CD14-positive monocyte (primary cell): ENCODE measurements around the gene EXOSC2. TPM values are rescaled to one million over a fixed set of nuclear protein-coding genes. Genes with fewer than 3 reads are reported as not detected.
A peak's percentile ranks its signal among the peaks of the same experiment; 100 is the strongest.
"Not testable (repeated sequence)": the region's sequence is repeated elsewhere in the genome, so short reads cannot be mapped to it uniquely, and the experiment has no call there.

Source experiments
- DNase-seq, 3 donors: peaks; one replicate each; pipeline ENCODE4 v3.0.0-alpha.2; 2011 to 2022
- H2AFZ ChIP-seq: 2 replicates; pipeline ENCODE4 v1.6.0; 2012; ENCODE audit warnings: mild to moderate bottlenecking, low read depth, low read length, inconsistent platforms; ENCODE audit not compliant: insufficient read depth, poor library complexity, severe bottlenecking
- H3K27ac ChIP-seq, 2 donors: 1 replicate in 1 of 2; 2 replicates in 1 of 2; pipeline ENCODE4 v1.5.1; 2012 to 2013; ENCODE audit warnings: low read length in 2 of 2, control low read depth in 1 of 2, inconsistent platforms in 1 of 2, low read depth in 1 of 2, mild to moderate bottlenecking in 1 of 2
- H3K27me3 ChIP-seq, 2 donors: one replicate each; pipeline versions ENCODE4 v1.6.0 to v1.6.1; 2011 to 2013; ENCODE audit warnings: low read length in 2 of 2; ENCODE audit not compliant: control insufficient read depth in 2 of 2, insufficient read depth in 2 of 2
- H3K36me3 ChIP-seq, 2 donors: replicated peaks in 1 of 2; 1 replicate in 1 of 2; 2 replicates in 1 of 2; pipeline versions ENCODE4 v1.5.1 to v1.6.1; 2012 to 2013; ENCODE audit warnings: low read length in 2 of 2, control low read depth in 1 of 2, inconsistent platforms in 1 of 2, mild to moderate bottlenecking in 1 of 2; ENCODE audit not compliant: insufficient read depth in 2 of 2, control insufficient read depth in 1 of 2
- H3K4me1 ChIP-seq, 2 donors: 1 replicate in 1 of 2; 2 replicates in 1 of 2; pipeline versions ENCODE4 v1.5.1 to v1.6.1; 2012 to 2013; ENCODE audit warnings: low read length in 2 of 2, control low read depth in 1 of 2, inconsistent platforms in 1 of 2, mild to moderate bottlenecking in 1 of 2, moderate library complexity in 1 of 2; ENCODE audit not compliant: insufficient read depth in 2 of 2, control insufficient read depth in 1 of 2
- H3K4me2 ChIP-seq: replicated peaks from 2 replicates; pipeline ENCODE3; 2012; ENCODE audit warnings: low read length, moderate library complexity, mild to moderate bottlenecking; ENCODE audit not compliant: poor library complexity, severe bottlenecking; ENCODE audit errors: extremely low read depth
- H3K4me3 ChIP-seq, 3 experiments: fragments of 200-600 bp in 1 of 3; sonication (generic) in 1 of 3; replicated peaks in 1 of 3; 1 replicate in 2 of 3; 2 replicates in 1 of 3; pipeline ENCODE4 v1.5.1; 2011 to 2013; ENCODE audit warnings: low read length in 3 of 3, mild to moderate bottlenecking in 3 of 3, control low read depth in 2 of 3, low read depth in 2 of 3, inconsistent platforms in 1 of 3, moderate library complexity in 1 of 3
- H3K79me2 ChIP-seq: 2 replicates; pipeline ENCODE4 v1.6.0; 2012; ENCODE audit warnings: mild to moderate bottlenecking, control low read depth, inconsistent platforms, low read length, moderate library complexity; ENCODE audit not compliant: insufficient read depth
- H3K9ac ChIP-seq: 2 replicates; pipeline ENCODE4 v1.6.0; 2017; ENCODE audit warnings: low read length, mild to moderate bottlenecking; ENCODE audit not compliant: insufficient read depth, poor library complexity, severe bottlenecking
- H3K9me3 ChIP-seq, 2 donors: replicated peaks in 1 of 2; 1 replicate in 1 of 2; 2 replicates in 1 of 2; pipeline versions ENCODE4 v1.5.1 to v1.6.1; 2012 to 2013; ENCODE audit warnings: low read length in 2 of 2, control low read depth in 1 of 2; ENCODE audit not compliant: control insufficient read depth in 1 of 2, insufficient read depth in 1 of 2
- H4K20me1 ChIP-seq: 2 replicates; pipeline ENCODE4 v1.6.0; 2012; ENCODE audit warnings: mild to moderate bottlenecking, low read length, control low read depth, moderate library complexity; ENCODE audit not compliant: insufficient read depth
- H3K27ac Mint-ChIP-seq, 7 donors: one replicate each; pipeline ENCODE4 v1.8.0; 2020; ENCODE audit warnings: mild to moderate bottlenecking in 7 of 7, mixed read lengths in 7 of 7, moderate library complexity in 6 of 7, inconsistent platforms in 2 of 7
- H3K27me3 Mint-ChIP-seq, 3 donors: one replicate each; pipeline ENCODE4 v1.8.0; 2021 to 2022; ENCODE audit warnings: low read depth in 3 of 3, mild to moderate bottlenecking in 3 of 3, mixed read lengths in 3 of 3, moderate library complexity in 3 of 3, inconsistent platforms in 1 of 3
- H3K36me3 Mint-ChIP-seq, 2 donors: one replicate each; pipeline ENCODE4 v1.8.0; 2020; ENCODE audit warnings: mixed read lengths in 2 of 2, inconsistent platforms in 1 of 2, mild to moderate bottlenecking in 1 of 2
- H3K4me1 Mint-ChIP-seq: one replicate; pipeline ENCODE4 v1.8.0; 2020; ENCODE audit warnings: mild to moderate bottlenecking, mixed read lengths
- H3K4me3 Mint-ChIP-seq, 2 donors: one replicate each; pipeline ENCODE4 v1.8.0; 2020; ENCODE audit warnings: mild to moderate bottlenecking in 2 of 2, mixed read lengths in 2 of 2, moderate library complexity in 1 of 2
- H3K9me3 Mint-ChIP-seq, 7 donors: one replicate each; pipeline ENCODE4 v1.8.0; 2020 to 2022; ENCODE audit warnings: mixed read lengths in 7 of 7, mild to moderate bottlenecking in 6 of 7, moderate library complexity in 6 of 7, inconsistent platforms in 2 of 7
- CTCF ChIP-seq: fragments of 200-600 bp; IDR thresholded peaks from one replicate; pipeline ENCODE4 v1.8.0; 2022; ENCODE audit warnings: antibody characterized with exemption, mild to moderate bottlenecking
- WGBS: methylation state at CpG from one replicate; pipeline ENCODE4 v1.1.5; 2013; ENCODE audit warnings: missing lambda C conversion rate; ENCODE audit not compliant: insufficient coverage; 5-methylcytosine and 5-hydroxymethylcytosine counted together
- intact Hi-C, 2 donors: fragments of 100-400 bp; cut with micrococcal nuclease; formaldehyde crosslinking; loops; one replicate each; pipeline versions ENCODE4 v1.15.0 to v1.15.1; 2023
- polyA plus RNA-seq, 3 donors: library from polyadenylated mRNA; depleted of rRNA in 1 of 3; unstranded in 2 of 3; stranded (reverse) in 1 of 3; fragments of 300-500 nt in 2 of 3; fragments of >200 nt in 1 of 3; fragmentation: Illumina TruSeq in 2 of 3; gene quantifications; 1 replicate in 2 of 3; 2 replicates in 1 of 3; pipeline ENCODE4 v1.2.3, GENCODE V29; 2012 to 2021

Gene EXOSC2
- polyA plus RNA-seq, 3 donors = 10.2 to 15.8 (median 11.2) TPM

GRCh38 chr9:130682421-130683121 is 11.0 kb upstream of the EXOSC2 start:
- no peak overlapping the region for H3K27ac ChIP-seq
- TF ChIP-seq CTCF = peak; percentile 95
- Mint-ChIP-seq H3K4me1 (peaks cover 11% of the 10 kb centered on the region), H3K27me3 (peaks cover 24 to 53% (median 31%) of the 10 kb centered on the region in 3 donors), H3K9me3 (peaks cover 0 to 16% (median 5%) of the 10 kb centered on the region in 7 donors), H3K27ac (peak overlapping the region in 2 of 7 donors; percentile 7 to 38), H3K4me3 (peak overlapping the region; percentile 83 to 94), H3K36me3 (no peaks in the 10 kb centered on the region)
- peaks cover 13 to 16% of the 10 kb centered on the region in 2 donors for H3K4me1 ChIP-seq
- peaks cover 2 to 28% of the 10 kb centered on the region in 2 donors for H3K27me3 ChIP-seq
- DNase-seq = peak; percentile 36 to 79 (median 61)
- peak overlapping the region; percentile 86 for H2AFZ ChIP-seq
- peak overlapping the region; percentile 31 to 81 (median 44) for H3K4me3 ChIP-seq
- H3K9ac ChIP-seq = peak overlapping the region; percentile 42
- H4K20me1 ChIP-seq = no peaks in the 10 kb centered on the region
- intact Hi-C loops = loop anchor here (1.0 to 2.0 kb wide), 2 partner anchors 221 to 222 kb away; no protein-coding TSS in a partner anchor
- H3K4me2 ChIP-seq = peak overlapping the region; percentile 93
- H3K36me3 ChIP-seq = no peaks in the 10 kb centered on the region
- WGBS = 7% methylated on average over 13 of the region's 22 CpGs
- no peaks in the 10 kb centered on the region for H3K79me2 ChIP-seq
- H3K9me3 ChIP-seq = peaks cover 3 to 8% of the 10 kb centered on the region in 2 donors

- H3K4me1 ChIP-seq = peaks cover 13 to 16% of the 10 kb centered on the region in 2 donors
- TF ChIP-seq CTCF = no peak
- no peak overlapping the region for H3K9ac ChIP-seq
- H3K9me3 ChIP-seq = peaks cover 3 to 8% of the 10 kb centered on the region in 2 donors
- Mint-ChIP-seq H3K27ac (peak overlapping the region in 1 of 7 donors; percentile 15), H3K27me3 (peaks cover 27 to 47% (median 27%) of the 10 kb centered on the region in 3 donors), H3K4me1 (peaks cover 19% of the 10 kb centered on the region), H3K4me3 (no peak overlapping the region), H3K9me3 (peaks cover 0 to 14% (median 4%) of the 10 kb centered on the region in 7 donors), H3K36me3 (no peaks in the 10 kb centered on the region)
- H3K27ac ChIP-seq = no peak overlapping the region
- no peaks in the 10 kb centered on the region for H3K79me2 ChIP-seq
- no peak overlapping the region for H2AFZ ChIP-seq
- intact Hi-C loops = no loop called here
- peaks cover 2 to 18% of the 10 kb centered on the region in 2 donors for H3K27me3 ChIP-seq
- DNase-seq = no peak
- H3K4me2 ChIP-seq = no peak overlapping the region
- no peak overlapping the region for H3K4me3 ChIP-seq
- H3K36me3 ChIP-seq = no peaks in the 10 kb centered on the region
- H4K20me1 ChIP-seq = no peaks in the 10 kb centered on the region
These were observed 8.5 kb upstream of the EXOSC2 start for GRCh38 chr9:130685104-130685503.

GRCh38 chr9:130685945-130686344 is 7.6 kb upstream of the EXOSC2 start:
- Mint-ChIP-seq H3K27me3 (peaks cover 23 to 41% (median 26%) of the 10 kb centered on the region in 3 donors), H3K9me3 (peaks cover 0 to 13% (median 4%) of the 10 kb centered on the region in 7 donors), H3K4me1 (peaks cover 15% of the 10 kb centered on the region)
- H3K27me3 ChIP-seq = peaks cover 0 to 13% of the 10 kb centered on the region in 2 donors
- H3K9ac ChIP-seq, H3K27ac Mint-ChIP-seq, H2AFZ ChIP-seq, H3K79me2 ChIP-seq, H3K4me2 ChIP-seq, H3K4me3 ChIP-seq, H3K27ac ChIP-seq, H3K4me3 Mint-ChIP-seq, H3K36me3 ChIP-seq, DNase-seq, H3K36me3 Mint-ChIP-seq, H3K9me3 ChIP-seq, H4K20me1 ChIP-seq, intact Hi-C loops: not testable (repeated sequence)
- peaks cover 9 to 12% of the 10 kb centered on the region in 2 donors for H3K4me1 ChIP-seq
- 92% methylated on average over 7 of the region's 11 CpGs for WGBS
